H1 (cell line): ENCODE results near the gene SPDYC. TPM values are rescaled to one million over a fixed set of nuclear protein-coding genes. Genes with fewer than 3 reads are reported as not detected.

Experiments used
- CTCF ChIA-PET: fragments of 300-600 bp; sonication (Branson Sonifier 250); formaldehyde crosslinking; loops from one replicate; lab custom pipeline; 2021; ENCODE audit not compliant: partially characterized antibody; lab: Charles Lee
- POLR2A ChIA-PET: fragments of 300-600 bp; sonication (Branson Sonifier 250); formaldehyde crosslinking; loops from one replicate; lab custom pipeline; 2021; ENCODE audit warnings: inconsistent platforms; ENCODE audit not compliant: partially characterized antibody; lab: Charles Lee
- DNase-seq, 2 experiments: peaks; one replicate each; pipeline versions ENCODE4 v3.0.0 to v3.0.0-alpha.2; 2010 to 2022; ENCODE audit warnings: low spot score in 2 of 2, low read depth in 1 of 2, mixed read lengths in 1 of 2
- FAIRE-seq: peaks from 2 replicates; lab custom pipeline; 2011; peaks lifted over from hg19 to GRCh38; lab: Jason Lieb, UNC
- H2AFZ ChIP-seq: 2 replicates; pipeline ENCODE4 v1.8.1; 2012; ENCODE audit warnings: low read length, inconsistent platforms
- H2AK5ac ChIP-seq: 2 replicates; pipeline ENCODE4 v1.6.1; 2013; ENCODE audit warnings: low read depth, low read length
- H2BK120ac ChIP-seq: replicated peaks from 2 replicates; pipeline ENCODE3; 2013; ENCODE audit warnings: low read depth, low read length, inconsistent platforms
- H2BK12ac ChIP-seq: 2 replicates; pipeline ENCODE4 v1.6.1; 2013; ENCODE audit warnings: low read depth, low read length
- H2BK15ac ChIP-seq: 2 replicates; pipeline ENCODE4 v1.6.1; 2013; ENCODE audit warnings: low read length
- H2BK20ac ChIP-seq: 2 replicates; pipeline ENCODE4 v1.6.1; 2013; ENCODE audit warnings: low read length
- H2BK5ac ChIP-seq: 2 replicates; pipeline ENCODE4 v1.6.1; 2013; ENCODE audit warnings: low read depth, low read length
- H3K14ac ChIP-seq: 2 replicates; pipeline ENCODE4 v1.6.1; 2013; ENCODE audit warnings: inconsistent platforms; ENCODE audit not compliant: insufficient read length
- H3K18ac ChIP-seq: 2 replicates; pipeline ENCODE4 v1.6.1; 2013; ENCODE audit warnings: low read length; ENCODE audit errors: extremely low read depth
- H3K23ac ChIP-seq: 2 replicates; pipeline ENCODE4 v1.6.1; 2013; ENCODE audit warnings: inconsistent platforms; ENCODE audit not compliant: insufficient read length
- H3K23me2 ChIP-seq: 2 replicates; pipeline ENCODE4 v1.6.1; 2013; ENCODE audit warnings: low read depth, low read length
- H3K27ac ChIP-seq: 2 replicates; pipeline ENCODE4 v1.6.1; 2011; ENCODE audit warnings: low read depth, low read length, inconsistent platforms
- H3K27me3 ChIP-seq, 4 experiments: replicated peaks in 1 of 4; 1 replicate in 1 of 4; 2 replicates in 3 of 4; pipeline versions ENCODE4 v1.6.1 to v1.8.1; 2011 to 2013; ENCODE audit warnings: low read length in 3 of 4, mild to moderate bottlenecking in 3 of 4, inconsistent platforms in 2 of 4, mixed read lengths in 2 of 4, moderate library complexity in 1 of 4; ENCODE audit not compliant: control insufficient read depth in 3 of 4, insufficient read depth in 3 of 4; ENCODE audit errors: extremely low read depth in 1 of 4
- H3K36me3 ChIP-seq, 4 experiments: 2 replicates each; pipeline versions ENCODE4 v1.6.1 to v1.8.1; 2011 to 2013; ENCODE audit warnings: mild to moderate bottlenecking in 4 of 4, low read length in 3 of 4, moderate library complexity in 2 of 4, control low read depth in 1 of 4, inconsistent platforms in 1 of 4; ENCODE audit not compliant: insufficient read depth in 4 of 4, control insufficient read depth in 2 of 4
- H3K4ac ChIP-seq: replicated peaks from 2 replicates; pipeline ENCODE3; 2013; ENCODE audit warnings: low read length, low read depth, mixed read lengths, inconsistent platforms; ENCODE audit not compliant: insufficient read length
- H3K4me1 ChIP-seq, 4 experiments: replicated peaks in 1 of 4; 1 replicate in 1 of 4; 2 replicates in 3 of 4; pipeline versions ENCODE4 v1.6.1 to v1.8.1; 2011 to 2013; ENCODE audit warnings: low read length in 3 of 4, inconsistent platforms in 2 of 4, mixed read lengths in 1 of 4; ENCODE audit not compliant: insufficient read depth in 4 of 4, control insufficient read depth in 3 of 4
- H3K4me2 ChIP-seq, 2 experiments: 2 replicates each; pipeline versions ENCODE4 v1.6.1 to v1.8.1; 2011 to 2013; ENCODE audit warnings: low read depth in 2 of 2, low read length in 2 of 2, control low read depth in 1 of 2, inconsistent platforms in 1 of 2, mild to moderate bottlenecking in 1 of 2; ENCODE audit not compliant: insufficient read depth in 1 of 2
- H3K4me3 ChIP-seq, 4 experiments: fragments of 200-600, 300-600 bp in 1 of 4; sonication (generic), shearing (Covaris generic), sonication (Bioruptor Twin) in 1 of 4; 2 replicates each; pipeline versions ENCODE4 v1.5.1 to v1.8.1; 2011 to 2016; ENCODE audit warnings: low read length in 4 of 4, low read depth in 3 of 4, control low read depth in 2 of 4, inconsistent platforms in 2 of 4, mild to moderate bottlenecking in 2 of 4, mixed read lengths in 1 of 4, moderate library complexity in 1 of 4; ENCODE audit not compliant: insufficient read depth in 2 of 4; ENCODE audit errors: extremely low read depth in 1 of 4
- H3K56ac ChIP-seq: replicated peaks from 2 replicates; pipeline ENCODE3; 2013; ENCODE audit warnings: low read depth, mild to moderate bottlenecking, mixed read lengths, low read length, inconsistent platforms; ENCODE audit not compliant: insufficient read length
- H3K79me1 ChIP-seq: 2 replicates; pipeline ENCODE4 v1.6.1; 2013; ENCODE audit warnings: low read depth, low read length, control low read depth
- H3K79me2 ChIP-seq, 2 experiments: 2 replicates each; pipeline versions ENCODE4 v1.6.1 to v1.8.1; 2012 to 2013; ENCODE audit warnings: low read length in 2 of 2, mild to moderate bottlenecking in 2 of 2, inconsistent platforms in 1 of 2; ENCODE audit not compliant: insufficient read depth in 2 of 2, control insufficient read depth in 1 of 2
- H3K9ac ChIP-seq, 4 experiments: replicated peaks in 1 of 4; 1 replicate in 1 of 4; 2 replicates in 3 of 4; pipeline versions ENCODE4 v1.6.1 to v1.8.1; 2011 to 2013; ENCODE audit warnings: low read depth in 3 of 4, low read length in 3 of 4, control low read depth in 2 of 4, mild to moderate bottlenecking in 2 of 4, moderate library complexity in 2 of 4, inconsistent platforms in 1 of 4; ENCODE audit errors: extremely low read depth in 1 of 4
- H3K9me3 ChIP-seq, 2 experiments: 2 replicates each; pipeline versions ENCODE4 v1.6.1 to v1.8.1; 2012 to 2013; ENCODE audit warnings: mild to moderate bottlenecking in 2 of 2, moderate library complexity in 2 of 2, control low read depth in 1 of 2, inconsistent platforms in 1 of 2, low read depth in 1 of 2, low read length in 1 of 2, mixed read lengths in 1 of 2; ENCODE audit not compliant: insufficient read depth in 2 of 2
- H4K20me1 ChIP-seq, 2 experiments: replicated peaks in 1 of 2; 2 replicates each; pipeline versions ENCODE3 to v1.8.1; 2011 to 2013; ENCODE audit warnings: inconsistent platforms in 2 of 2, low read length in 2 of 2, mild to moderate bottlenecking in 1 of 2; ENCODE audit not compliant: insufficient read depth in 2 of 2, control insufficient read depth in 1 of 2
- H4K5ac ChIP-seq: 2 replicates; pipeline ENCODE4 v1.6.1; 2013; ENCODE audit warnings: low read length, low read depth, mixed read lengths, inconsistent platforms; ENCODE audit not compliant: insufficient read length
- H4K8ac ChIP-seq: 2 replicates; pipeline ENCODE4 v1.8.0; 2013; ENCODE audit warnings: mild to moderate bottlenecking, moderate library complexity, low read length, inconsistent platforms; ENCODE audit not compliant: insufficient read depth; ENCODE audit errors: extremely low read depth
- H4K91ac ChIP-seq: replicated peaks from 2 replicates; pipeline ENCODE3; 2013; ENCODE audit warnings: low read length, mixed read lengths, inconsistent platforms; ENCODE audit not compliant: insufficient read length
- CTBP2 ChIP-seq: IDR thresholded peaks from 2 replicates; pipeline ENCODE4 v1.7.0; 2011; ENCODE audit warnings: borderline replicate concordance, mild to moderate bottlenecking, moderate library complexity, mixed read lengths, low read length; ENCODE audit not compliant: insufficient read depth, insufficient read length
- POU5F1 ChIP-seq: IDR thresholded peaks from 2 replicates; pipeline ENCODE4 v1.6.1; 2011; ENCODE audit warnings: low read depth, mild to moderate bottlenecking, low read length, moderate library complexity
- WGBS, 2 experiments: shearing (Covaris generic) in 1 of 2; methylation state at CpG; one replicate each; pipeline versions ENCODE4 v1.1.6 to v1.1.7; 2013 to 2015; ENCODE audit warnings: low lambda C conversion rate in 2 of 2, mixed read lengths in 2 of 2, inconsistent platforms in 1 of 2, low coverage in 1 of 2, missing lambda C conversion rate in 1 of 2; ENCODE audit not compliant: insufficient replicate concordance in 2 of 2, insufficient coverage in 1 of 2, insufficient read length in 1 of 2; ENCODE audit errors: extremely low coverage in 1 of 2, missing lambda C conversion rate in 1 of 2; 5-methylcytosine and 5-hydroxymethylcytosine counted together
- polyA plus RNA-seq, 7 experiments: library from polyadenylated mRNA; depleted of rRNA in 3 of 7; stranded (reverse) in 5 of 7; unstranded in 2 of 7; fragments of >200 nt in 5 of 7; fragments of 200-250 nt in 2 of 7; gene quantifications; 1 replicate in 5 of 7; 2 replicates in 1 of 7; 4 replicates in 1 of 7; pipeline versions ENCODE4 v1.2.1 to v1.2.3, GENCODE V29; 2011 to 2013; ENCODE audit warnings: missing spikeins in 2 of 7, mixed read lengths in 2 of 7
- total RNA-seq: library from RNA; stranded (reverse); fragmentation: NEBNext Ultra II Directional; extraction: Animal tissue kit (Norgen Biotek cat#: 25700); gene quantifications from 2 replicates; pipeline ENCODE4 v1.2.1, GENCODE V29; 2021

Gene SPDYC
- total and polyA plus RNA-seq, 2 of the 8 experiments (the other 6 are each of a cell fraction or from before 2014, with no cell fraction given), result 0.15 TPM; not detected in 1

- no peak overlapping the region for H3K4me2 ChIP-seq
- H3K23me2 ChIP-seq, result peaks cover 11% of the 10 kb centered on the region; the same call in 1 of the 2 replicates
- H3K36me3 ChIP-seq, result peaks cover 0 to 6% (median 2%) of the 10 kb centered on the region in 4 experiments; a peak in 2 of 8 replicates
- no peaks in the 10 kb centered on the region for H3K9me3 ChIP-seq
- 88% methylated on average over 3 of the region's 3 CpGs; no CpG with 5 or more reads in 1 of the 2 experiments for WGBS, 2 experiments
- no peak overlapping the region for H2BK120ac ChIP-seq
- no peak overlapping the region for H3K4ac ChIP-seq
- H3K9ac ChIP-seq, result no peak overlapping the region; a peak in 1 of 7 replicates
- no peak overlapping the region for H4K5ac ChIP-seq
- H2BK20ac ChIP-seq, result no peak overlapping the region
- FAIRE-seq, result no peak
- H3K4me3 ChIP-seq, result no peak overlapping the region
- no peak for DNase-seq
- no peak overlapping the region for H3K14ac ChIP-seq
- H3K79me1 ChIP-seq, result peaks cover 4% of the 10 kb centered on the region
- ChIA-PET POLR2A (interaction anchor here (0.6 to 18.1 kb wide), 11 partner anchors 11 to 280 kb away, joined by 3 to 324 read pairs (median 4); no protein-coding TSS in a partner anchor), CTCF (interaction anchor here (0.6 to 15.4 kb wide), 9 partner anchors 7 to 110 kb away, joined by 3 to 258 read pairs (median 4); no protein-coding TSS in a partner anchor)
- H2BK12ac ChIP-seq, result no peak overlapping the region
- no peak overlapping the region for H4K8ac ChIP-seq
- peaks cover 0 to 9% of the 10 kb centered on the region in 2 experiments; a peak in 1 of 4 replicates for H3K79me2 ChIP-seq
- H4K91ac ChIP-seq, result no peak overlapping the region
- peaks cover 0 to 3% of the 10 kb centered on the region in 2 experiments for H4K20me1 ChIP-seq
- no peak overlapping the region for H3K56ac ChIP-seq
- no peaks in the 10 kb centered on the region for H3K27me3 ChIP-seq
- no peak overlapping the region for H2AK5ac ChIP-seq
- H2AFZ ChIP-seq, result no peak overlapping the region
- H3K4me1 ChIP-seq, result peaks cover 0 to 9% (median 6%) of the 10 kb centered on the region in 4 experiments; a peak in 6 of 7 replicates
- H2BK5ac ChIP-seq, result no peak overlapping the region
- no peak overlapping the region for H3K18ac ChIP-seq
- no peak overlapping the region for H2BK15ac ChIP-seq
- no peak overlapping the region for H3K27ac ChIP-seq
- no peak overlapping the region for H3K23ac ChIP-seq
- TF ChIP-seq POU5F1 (no peak), CTBP2 (no peak)
Measured at GRCh38 chr11:65219930-65220213, 49.8 kb downstream of the SPDYC start.
